HepG2 (cell line): Measurements from ENCODE around the gene UBE2I. TPM values are rescaled to one million over a fixed set of nuclear protein-coding genes. Genes with fewer than 3 reads are reported as not detected.

Experiments used
- ATAC-seq: fragments of 200-7000 bp; cut with Tn5 transposase; 3 replicates; pipeline ENCODE4 v1.9.1; 2020; ENCODE audit warnings: mild to moderate bottlenecking, moderate library complexity
- BruUV-seq: library from RNA; stranded (reverse); fragments of 400-500 nt; replicated peaks from 2 replicates; lab custom pipeline; 2021; lab: Mats Ljungman, UMichigan
- CTCF ChIA-PET: fragments of 300-600 bp; formaldehyde crosslinking; extraction: SDS; loops from one replicate; lab custom pipeline; 2021; ENCODE audit warnings: low total read pairs, inconsistent platforms, low intra/inter-chr PET ratio; lab: Yijun Ruan, JAX
- POLR2A ChIA-PET: fragments of 350-600 bp; sonication (Branson Sonifier 250); formaldehyde crosslinking; loops from one replicate; lab custom pipeline; 2020; ENCODE audit warnings: antibody characterized with exemption, inconsistent platforms; lab: Yijun Ruan, JAX
- DNase-seq: peaks from one replicate; pipeline ENCODE4 v3.0.0-alpha.2; 2015; ENCODE audit warnings: low spot score
- FAIRE-seq: peaks from 3 replicates; lab custom pipeline; 2011; peaks lifted over from hg19 to GRCh38; lab: Jason Lieb, UNC
- H2AFZ ChIP-seq: one replicate; pipeline ENCODE4 v1.6.1; 2011; ENCODE audit warnings: low read length, inconsistent platforms
- H3K27ac ChIP-seq: fragments of 300-600 bp; 3 replicates; pipeline ENCODE4 v1.8.0; 2011; ENCODE audit warnings: mixed run types, mild to moderate bottlenecking, mixed read lengths, low read length, inconsistent platforms; ENCODE audit not compliant: insufficient read depth; ENCODE audit errors: extremely low read length
- H3K27me3 ChIP-seq, 2 experiments: fragments of 200-600 bp in 1 of 2; 2 replicates in 1 of 2; 3 replicates in 1 of 2; pipeline versions ENCODE4 v1.6.0 to v1.8.0; 2011; ENCODE audit warnings: low read length in 2 of 2, mild to moderate bottlenecking in 2 of 2, moderate library complexity in 2 of 2, inconsistent platforms in 1 of 2; ENCODE audit not compliant: insufficient read depth in 2 of 2, control insufficient read depth in 1 of 2
- H3K36me3 ChIP-seq, 2 experiments: fragments of 200-600 bp in 1 of 2; replicated peaks in 1 of 2; 2 replicates in 1 of 2; 3 replicates in 1 of 2; pipeline versions ENCODE4 v1.5.1 to v1.8.0; 2011; ENCODE audit warnings: low read length in 2 of 2, inconsistent platforms in 1 of 2; ENCODE audit not compliant: insufficient read depth in 2 of 2, control insufficient read depth in 1 of 2
- H3K4me1 ChIP-seq: 2 replicates; pipeline ENCODE4 v1.5.1; 2012; ENCODE audit warnings: low read length, inconsistent platforms; ENCODE audit not compliant: insufficient read depth
- H3K4me2 ChIP-seq: 2 replicates; pipeline ENCODE4 v1.6.0; 2011; ENCODE audit warnings: low read depth, low read length, inconsistent platforms
- H3K4me3 ChIP-seq, 3 experiments: fragments of 200-600 bp in 1 of 3; sonication (generic), shearing (Covaris generic) in 1 of 3; replicated peaks in 1 of 3; 2 replicates each; pipeline ENCODE4 v1.5.1; 2011 to 2016; ENCODE audit warnings: low read length in 3 of 3, inconsistent platforms in 2 of 3, low read depth in 2 of 3, mild to moderate bottlenecking in 2 of 3, control low read depth in 1 of 3, mixed read lengths in 1 of 3; ENCODE audit not compliant: insufficient read depth in 1 of 3
- H3K79me2 ChIP-seq: one replicate; pipeline ENCODE4 v1.6.1; 2011; ENCODE audit warnings: low read length, inconsistent platforms; ENCODE audit not compliant: insufficient read depth
- H3K9ac ChIP-seq: 2 replicates; pipeline ENCODE4 v1.6.0; 2011; ENCODE audit warnings: mild to moderate bottlenecking, low read depth, low read length, inconsistent platforms; ENCODE audit not compliant: insufficient read depth
- H3K9me3 ChIP-seq: 2 replicates; pipeline ENCODE4 v1.5.1; 2012; ENCODE audit warnings: mild to moderate bottlenecking, low read length
- H4K20me1 ChIP-seq: 2 replicates; pipeline ENCODE4 v1.6.0; 2011; ENCODE audit warnings: inconsistent platforms, mild to moderate bottlenecking, low read length, moderate library complexity; ENCODE audit not compliant: insufficient read depth
- AGO2 ChIP-seq: fragments of 200-400 bp; formaldehyde crosslinking; optimal IDR thresholded peaks from 2 replicates; pipeline ENCODE3; 2017; ENCODE audit warnings: mild to moderate bottlenecking, low read depth, low read length, moderate library complexity
- DRAP1 ChIP-seq: IDR thresholded peaks from 2 replicates; pipeline ENCODE4 v1.6.1; 2016; ENCODE audit warnings: missing genetic modification reagents, missing compliant biosample characterization
- FOXP1 ChIP-seq, 2 experiments: fragments of 450-650 bp in 1 of 2; IDR thresholded peaks; 2 replicates each; pipeline ENCODE4 v1.6.1; 2017 to 2018; ENCODE audit warnings: antibody characterized with exemption in 1 of 2
- ZNF75D ChIP-seq: sonication (generic); formaldehyde crosslinking; IDR thresholded peaks from 2 replicates; pipeline ENCODE4 v1.8.1; 2023; ENCODE audit warnings: missing genetic modification reagents, mild to moderate bottlenecking, borderline replicate concordance
- WGBS: methylation state at CpG from one replicate; pipeline ENCODE4 v1.1.6; 2017; ENCODE audit warnings: low lambda C conversion rate; 5-methylcytosine and 5-hydroxymethylcytosine counted together
- in situ Hi-C: cut with HindIII; loops from 2 replicates; pipeline ENCODE4 v1.10.0; 2017; ENCODE audit warnings: low pct_unique_long_range_greater_than_20kb; ENCODE audit not compliant: extremely low pct_ligation_motif_present
- intact Hi-C: fragments of 100-400 bp; cut with micrococcal nuclease; formaldehyde crosslinking; loops from one replicate; pipeline ENCODE4 v1.10.0; 2022; ENCODE audit not compliant: unreplicated experiment
- polyA plus RNA-seq, 8 experiments: library from polyadenylated mRNA; depleted of rRNA in 3 of 8; stranded (reverse) in 7 of 8; unstranded in 1 of 8; fragments of >200 nt; fragmentation: Illumina TruSeq in 4 of 8; extraction: Trizol in 4 of 8; gene quantifications; 2 replicates each; pipeline versions ENCODE4 v1.2.1 to v1.2.3, GENCODE V29; 2011 to 2016; ENCODE audit warnings: low read depth in 4 of 8, missing spikeins in 1 of 8, mixed read lengths in 1 of 8; ENCODE audit not compliant: insufficient read depth in 1 of 8
- total RNA-seq, 5 experiments: library from RNA; depleted of rRNA; stranded (reverse); fragments of >200 nt; fragmentation: Illumina TruSeq; extraction: Trizol; gene quantifications; 2 replicates each; pipeline ENCODE4 v1.2.3, GENCODE V29; 2016; ENCODE audit warnings: low read depth in 1 of 5

Gene UBE2I
- total and polyA plus RNA-seq, 2 of the 13 experiments (the other 11 are each of a cell fraction or from before 2014, with no cell fraction given) = 75.8 to 98.9 TPM

- no peak overlapping the region for H3K9ac ChIP-seq
- ChIA-PET POLR2A (no interaction called here), CTCF (no interaction called here)
- H3K27ac ChIP-seq = no peak overlapping the region
- no peaks in the 10 kb centered on the region; a peak in 1 of 5 replicates for H3K27me3 ChIP-seq
- WGBS = 89% methylated on average over 17 of the region's 33 CpGs
- intact Hi-C loops = no loop called here
- H3K36me3 ChIP-seq = peaks cover 0 to 8% of the 10 kb centered on the region in 2 experiments; a peak in 2 of 5 replicates
- no peak overlapping the region for H3K4me3 ChIP-seq
- no peak for FAIRE-seq
- peak; percentile 13; the same call in 2 of the 3 replicates for ATAC-seq
- no peak overlapping the region for H3K4me2 ChIP-seq
- no TSS peak for BruUV-seq
- DNase-seq = no peak
- 0 out of 2 replicates have a peak, but pooled peaks cover 2% of the 10 kb centered on the region for H4K20me1 ChIP-seq
- in situ Hi-C loops = no loop called here
- no peak for TF ChIP-seq DRAP1 (CRISPR knock-in tag)
- TF ChIP-seq AGO2 = peak; percentile 54
- H3K9me3 ChIP-seq = no peaks in the 10 kb centered on the region
- H2AFZ ChIP-seq = no peak overlapping the region
- H3K79me2 ChIP-seq = peaks cover 55% of the 10 kb centered on the region
- peaks cover 19% of the 10 kb centered on the region for H3K4me1 ChIP-seq
Measured at GRCh38 chr16:1356061-1356900, 46.8 kb downstream of the UBE2I start.

GRCh38 chr16:1357906-1358566 lies 48.6 kb downstream of the UBE2I start:
- H3K36me3 ChIP-seq = peaks cover 8 to 22% of the 10 kb centered on the region in 2 experiments
- intact Hi-C loops = no loop called here
- H3K27ac ChIP-seq = no peak overlapping the region
- ChIA-PET CTCF (no interaction called here), POLR2A (no interaction called here)
- peaks cover 14% of the 10 kb centered on the region for H3K4me1 ChIP-seq
- no peak for DNase-seq
- ATAC-seq = peak; percentile 11
- H4K20me1 ChIP-seq = 0 out of 2 replicates have a peak, but pooled peaks cover 2% of the 10 kb centered on the region
- H3K27me3 ChIP-seq = no peaks in the 10 kb centered on the region
- no peaks in the 10 kb centered on the region for H3K9me3 ChIP-seq
- BruUV-seq = no TSS peak
- no peak overlapping the region for H3K4me2 ChIP-seq
- H3K4me3 ChIP-seq = no peak overlapping the region
- FAIRE-seq = no peak
- no peak overlapping the region for H2AFZ ChIP-seq
- TF ChIP-seq AGO2 (peak; percentile 65), FOXP1 (IDR thresholded peaks at IDR 0.05) (no peak), FOXP1 (CRISPR knock-in tag; IDR thresholded peaks at IDR 0.05) (no peak), ZNF75D (no peak)
- in situ Hi-C loops = no loop called here
- 97% methylated on average over 8 of the region's 19 CpGs for WGBS
- peaks cover 45% of the 10 kb centered on the region for H3K79me2 ChIP-seq
- H3K9ac ChIP-seq = no peak overlapping the region
